DMS114 treated with DMSO at 0.1 percent for 48 hours (cell line): ENCODE results near the gene MAGEA6.
A peak's percentile ranks its signal among the peaks of the same experiment; 100 is the strongest.
"Not testable (repeated sequence)": the region's sequence is repeated elsewhere in the genome, so short reads cannot be mapped to it uniquely, and the experiment has no call there.

Source experiments
- DNase-seq: peaks from one replicate; lab custom pipeline; 2025; ENCODE audit not compliant: unreplicated experiment; lab: John Stamatoyannopoulos, UW

MAGEA6 gene

GRCh38 chrX:152769549-152770289 is at the start of gene MAGEA6:
TSS of gene MAGEA6 (minus strand) at chrX:152769689. CDS start at chrX:152767650, 2,039 bp downstream.
- not testable (repeated sequence) for DNase-seq

GRCh38 chrX:152819266-152819665 is 49.8 kb upstream of the MAGEA6 start:
- no peak for DNase-seq

GRCh38 chrX:152818356-152818755 is 48.9 kb upstream of the MAGEA6 start:
- DNase-seq = no peak

GRCh38 chrX:152817078-152817764 is 47.7 kb upstream of the MAGEA6 start:
- peak; percentile 6 for DNase-seq

GRCh38 chrX:152814048-152814447 is 44.6 kb upstream of the MAGEA6 start:
- DNase-seq = no peak

- DNase-seq = no peak
Measured at GRCh38 chrX:152813206-152813605, 43.7 kb upstream of the MAGEA6 start.

- no peak for DNase-seq
Measured at GRCh38 chrX:152810403-152810802, 40.9 kb upstream of the MAGEA6 start.

- DNase-seq = no peak
Measured at GRCh38 chrX:152806035-152806434, 36.5 kb upstream of the MAGEA6 start.

- no peak for DNase-seq
Measured at GRCh38 chrX:152798945-152799344, 29.5 kb upstream of the MAGEA6 start.

GRCh38 chrX:152787062-152787461 is 17.6 kb upstream of the MAGEA6 start:
- not testable (repeated sequence) for DNase-seq

- DNase-seq = not testable (repeated sequence)
Measured at GRCh38 chrX:152766562-152766961, 2.9 kb downstream of the MAGEA6 start.

GRCh38 chrX:152761582-152761981 is 7.9 kb downstream of the MAGEA6 start:
- DNase-seq = not testable (repeated sequence)

GRCh38 chrX:152759544-152759943 is 9.9 kb downstream of the MAGEA6 start:
- DNase-seq = not testable (repeated sequence)

GRCh38 chrX:152758918-152759317 is 10.6 kb downstream of the MAGEA6 start, which contains the start of gene CSAG3:
TSS of gene CSAG3 (plus strand) at chrX:152759218.
- DNase-seq = not testable (repeated sequence)

GRCh38 chrX:152754871-152755270 is 14.6 kb downstream of the MAGEA6 start:
- not testable (repeated sequence) for DNase-seq

GRCh38 chrX:152753686-152754650 is 15.5 kb downstream of the MAGEA6 start, which contains the start of gene MAGEA2:
TSS of gene MAGEA2 (minus strand) at chrX:152753842. CDS start at chrX:152751363, 2,479 bp downstream.
- not testable (repeated sequence) for DNase-seq

- DNase-seq = no peak
Measured at GRCh38 chrX:152738560-152738959, 30.9 kb downstream of the MAGEA6 start.

- not testable (repeated sequence) for DNase-seq
Measured at GRCh38 chrX:152736528-152736927, 33.0 kb downstream of the MAGEA6 start.

GRCh38 chrX:152735860-152736511 is 33.5 kb downstream of the MAGEA6 start:
- DNase-seq = no peak

GRCh38 chrX:152735101-152735500 is 34.4 kb downstream of the MAGEA6 start:
- DNase-seq = no peak
